Astrocyte (in vitro differentiated cells and primary cell): Measurements from ENCODE around the gene OR56A1.
"Not testable (repeated sequence)": the region's sequence is repeated elsewhere in the genome, so short reads cannot be mapped to it uniquely, and the experiment has no call there.

Source experiments
- EZH2 ChIP-seq: IDR thresholded peaks from 2 replicates; pipeline ENCODE4 v1.6.1; 2012; ENCODE audit warnings: mild to moderate bottlenecking, low read length, inconsistent platforms; ENCODE audit not compliant: insufficient read depth
- TF ChIP-seq, protein P1 (sequence below): IDR thresholded peaks from 2 replicates; pipeline ENCODE4 v1.5.1; 2011; ENCODE audit warnings: low read depth, mild to moderate bottlenecking, inconsistent platforms, low read length, moderate library complexity; ENCODE audit not compliant: insufficient read depth

DNA sequence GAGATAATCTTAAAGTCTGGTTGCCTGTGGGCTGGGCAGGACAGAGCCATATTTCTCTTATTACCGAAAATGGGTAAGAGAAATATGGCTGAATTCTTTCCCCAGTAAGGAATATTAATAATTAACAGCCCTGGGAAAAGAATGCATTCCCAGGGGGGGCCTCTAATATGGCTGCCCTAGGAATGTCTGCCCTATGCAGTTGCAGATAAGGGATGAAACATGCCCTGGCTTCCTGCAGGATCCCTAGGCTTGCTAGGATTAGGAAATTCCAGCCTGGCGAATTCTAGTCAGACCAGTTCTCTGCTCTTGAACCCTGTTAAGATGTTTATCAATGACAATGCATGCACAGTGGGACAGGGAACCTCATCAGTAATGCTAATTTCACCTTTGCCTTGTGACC lies 45.9 kb upstream of the OR56A1 start:
- TF ChIP-seq, protein P1, sequence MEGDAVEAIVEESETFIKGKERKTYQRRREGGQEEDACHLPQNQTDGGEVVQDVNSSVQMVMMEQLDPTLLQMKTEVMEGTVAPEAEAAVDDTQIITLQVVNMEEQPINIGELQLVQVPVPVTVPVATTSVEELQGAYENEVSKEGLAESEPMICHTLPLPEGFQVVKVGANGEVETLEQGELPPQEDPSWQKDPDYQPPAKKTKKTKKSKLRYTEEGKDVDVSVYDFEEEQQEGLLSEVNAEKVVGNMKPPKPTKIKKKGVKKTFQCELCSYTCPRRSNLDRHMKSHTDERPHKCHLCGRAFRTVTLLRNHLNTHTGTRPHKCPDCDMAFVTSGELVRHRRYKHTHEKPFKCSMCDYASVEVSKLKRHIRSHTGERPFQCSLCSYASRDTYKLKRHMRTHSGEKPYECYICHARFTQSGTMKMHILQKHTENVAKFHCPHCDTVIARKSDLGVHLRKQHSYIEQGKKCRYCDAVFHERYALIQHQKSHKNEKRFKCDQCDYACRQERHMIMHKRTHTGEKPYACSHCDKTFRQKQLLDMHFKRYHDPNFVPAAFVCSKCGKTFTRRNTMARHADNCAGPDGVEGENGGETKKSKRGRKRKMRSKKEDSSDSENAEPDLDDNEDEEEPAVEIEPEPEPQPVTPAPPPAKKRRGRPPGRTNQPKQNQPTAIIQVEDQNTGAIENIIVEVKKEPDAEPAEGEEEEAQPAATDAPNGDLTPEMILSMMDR = not testable (repeated sequence)
- TF ChIP-seq EZH2 = not testable (repeated sequence)
